ENCODE measurements around the gene ZNF654.

- TF ChIP-seq CTCF (optimal IDR thresholded peaks at IDR 0.05 in 1 of 3, IDR thresholded peaks at IDR 0.05 in 1 of 3, conservative IDR thresholded peaks at IDR 0.05 in 1 of 3; ENCODE audit: extremely low read depth in 1 of 3, insufficient read depth in 2 of 3, low read length in 3 of 3) (no peak), EZH2 (IDR thresholded peaks at IDR 0.05; ENCODE audit: low read length) (no peak)
These were observed 46.3 kb downstream of the ZNF654 start for GRCh38 chr3:88105325-88105724.

Data from keratinocyte (primary cell).